ENCODE measurements around the gene PPP6R1.

DNA sequence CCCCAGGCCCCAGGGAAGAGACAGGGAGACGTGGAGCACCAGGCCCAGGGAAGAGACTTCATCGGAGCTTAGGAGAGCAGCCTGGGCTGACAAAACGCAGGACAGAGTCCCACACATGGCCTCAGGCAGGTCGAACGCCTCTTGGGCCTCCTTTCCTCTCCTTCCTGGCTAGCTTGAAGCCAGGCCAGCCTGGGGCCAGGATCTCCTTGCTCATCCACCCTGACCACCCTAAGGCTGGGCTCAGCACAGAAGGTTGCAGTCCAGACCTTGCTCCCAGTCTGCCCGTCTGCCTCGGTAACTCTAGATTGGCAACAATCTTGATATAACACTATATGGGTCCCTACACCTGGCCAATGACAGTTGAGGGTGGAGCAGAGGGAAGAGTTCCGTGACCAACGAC, 10.1 kb downstream of the PPP6R1 start:
- TF ChIP-seq, protein P1, sequence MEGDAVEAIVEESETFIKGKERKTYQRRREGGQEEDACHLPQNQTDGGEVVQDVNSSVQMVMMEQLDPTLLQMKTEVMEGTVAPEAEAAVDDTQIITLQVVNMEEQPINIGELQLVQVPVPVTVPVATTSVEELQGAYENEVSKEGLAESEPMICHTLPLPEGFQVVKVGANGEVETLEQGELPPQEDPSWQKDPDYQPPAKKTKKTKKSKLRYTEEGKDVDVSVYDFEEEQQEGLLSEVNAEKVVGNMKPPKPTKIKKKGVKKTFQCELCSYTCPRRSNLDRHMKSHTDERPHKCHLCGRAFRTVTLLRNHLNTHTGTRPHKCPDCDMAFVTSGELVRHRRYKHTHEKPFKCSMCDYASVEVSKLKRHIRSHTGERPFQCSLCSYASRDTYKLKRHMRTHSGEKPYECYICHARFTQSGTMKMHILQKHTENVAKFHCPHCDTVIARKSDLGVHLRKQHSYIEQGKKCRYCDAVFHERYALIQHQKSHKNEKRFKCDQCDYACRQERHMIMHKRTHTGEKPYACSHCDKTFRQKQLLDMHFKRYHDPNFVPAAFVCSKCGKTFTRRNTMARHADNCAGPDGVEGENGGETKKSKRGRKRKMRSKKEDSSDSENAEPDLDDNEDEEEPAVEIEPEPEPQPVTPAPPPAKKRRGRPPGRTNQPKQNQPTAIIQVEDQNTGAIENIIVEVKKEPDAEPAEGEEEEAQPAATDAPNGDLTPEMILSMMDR (IDR thresholded peaks at IDR 0.05): no peak
- TF ChIP-seq POLR2A (IDR thresholded peaks at IDR 0.05) (no peak), POLR2AphosphoS5 (IDR thresholded peaks at IDR 0.05; ENCODE audit: insufficient read depth in 1 of 2, low read depth in 1 of 2) (no peak)

Measured in vagina (tissue), 2 donors.